ENCODE results near the gene KLF1.
A peak's percentile ranks its signal among the peaks of the same experiment; 100 is the strongest.
"Not testable (repeated sequence)": the region's sequence is repeated elsewhere in the genome, so short reads cannot be mapped to it uniquely, and the experiment has no call there.

KLF1 gene

GRCh38 chr19:12866416-12867119 is 20.4 kb downstream of the KLF1 start:
- no peak for DNase-seq

DNA sequence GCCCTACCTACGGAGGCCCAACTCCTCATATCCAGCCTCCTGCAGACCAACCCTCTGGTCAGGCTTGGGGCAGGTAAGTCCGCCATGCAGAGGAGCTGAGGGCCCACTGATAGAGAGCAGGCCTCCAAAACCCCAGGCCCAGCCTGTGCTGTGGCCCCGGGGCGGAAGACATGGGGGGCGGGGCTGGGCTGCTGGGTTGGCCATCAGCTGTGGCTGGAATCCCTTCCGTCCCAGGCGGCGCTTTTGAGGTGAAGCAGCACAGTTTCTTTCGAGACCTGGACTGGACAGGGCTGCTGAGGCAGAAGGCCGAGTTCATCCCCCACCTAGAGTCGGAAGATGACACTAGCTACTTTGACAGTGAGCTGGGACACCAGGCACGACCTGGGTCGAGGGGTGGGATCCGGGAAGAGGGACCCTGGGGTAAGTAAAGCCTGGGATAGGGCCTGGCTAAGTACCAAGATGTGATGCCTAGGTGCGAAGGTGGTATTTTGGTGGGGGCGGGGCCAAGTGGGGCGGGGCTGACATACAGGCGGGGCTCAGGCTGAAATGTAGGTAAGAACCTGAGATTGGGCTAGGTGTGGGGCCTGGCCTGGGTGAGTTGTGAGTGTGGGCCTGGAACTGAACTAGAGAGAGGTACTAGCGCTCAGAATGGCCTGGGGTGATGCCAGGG is 21.1 kb downstream of the KLF1 start:
- DNase-seq, result no peak

DNA sequence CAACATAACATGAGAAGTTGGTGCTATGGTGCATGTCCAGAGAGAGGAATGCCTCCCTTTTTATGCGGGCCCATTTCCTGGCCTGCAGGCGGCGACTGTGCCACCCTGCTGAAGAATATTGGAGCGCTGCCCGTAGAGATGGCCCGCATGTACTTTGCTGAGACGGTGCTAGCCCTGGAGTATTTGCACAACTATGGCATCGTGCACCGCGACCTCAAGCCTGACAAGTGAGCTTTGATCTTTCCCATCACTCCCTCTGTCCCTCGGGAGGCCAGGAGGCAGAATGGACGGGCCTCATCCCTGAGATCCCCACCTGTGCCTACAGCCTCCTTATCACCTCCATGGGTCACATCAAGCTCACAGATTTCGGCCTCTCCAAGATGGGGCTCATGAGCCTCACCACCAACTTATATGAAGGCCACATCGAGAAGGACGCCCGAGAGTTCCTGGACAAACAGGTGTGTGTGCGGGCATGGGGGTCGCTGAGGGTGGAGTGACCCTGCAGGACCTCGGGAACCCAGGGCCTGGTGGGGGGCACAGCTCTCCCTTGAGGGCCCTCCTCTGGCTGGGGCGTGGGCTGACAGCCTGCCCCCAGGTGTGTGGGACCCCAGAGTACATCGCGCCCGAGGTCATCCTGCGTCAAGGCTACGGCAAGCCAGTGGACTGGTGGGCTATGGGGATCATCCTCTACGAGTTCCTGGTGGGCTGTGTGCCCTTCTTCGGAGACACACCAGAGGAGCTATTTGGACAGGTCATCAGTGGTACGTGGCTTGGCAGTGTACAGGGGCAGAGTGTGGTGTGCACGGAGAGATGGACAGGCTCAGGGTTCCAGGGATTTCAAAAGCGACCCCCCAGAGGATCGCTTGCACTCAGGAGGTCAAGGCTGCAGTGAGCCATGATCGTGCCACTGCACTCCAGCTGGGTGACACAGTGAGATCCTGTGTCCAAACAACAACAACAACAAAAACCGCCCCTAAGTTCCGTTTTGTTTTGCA is 22.0 kb downstream of the KLF1 start:
- DNase-seq, result no peak

- DNase-seq, result no peak
Measured at GRCh38 chr19:12864143-12864542, 22.9 kb downstream of the KLF1 start.

DNA sequence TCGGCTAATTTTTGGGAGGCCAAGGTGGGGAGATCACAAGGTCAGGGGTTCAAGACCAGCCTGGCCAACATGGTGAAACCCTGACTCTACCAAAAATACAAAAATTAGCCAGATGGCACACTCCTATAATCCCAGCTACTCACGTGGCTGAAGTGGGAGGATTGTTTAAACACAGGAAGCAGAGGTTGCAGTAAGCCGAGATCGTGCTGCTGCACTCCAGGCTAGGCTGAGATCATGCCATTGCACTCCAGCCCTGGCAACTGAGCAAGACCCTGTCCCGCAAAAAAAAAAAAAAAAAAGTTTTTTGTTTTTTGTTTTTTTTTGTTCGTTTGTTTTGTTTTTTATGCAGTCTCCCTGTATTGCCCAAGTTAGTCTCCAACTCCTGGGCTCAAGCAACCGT is 27.5 kb downstream of the KLF1 start:
- DNase-seq, result no peak

DNA sequence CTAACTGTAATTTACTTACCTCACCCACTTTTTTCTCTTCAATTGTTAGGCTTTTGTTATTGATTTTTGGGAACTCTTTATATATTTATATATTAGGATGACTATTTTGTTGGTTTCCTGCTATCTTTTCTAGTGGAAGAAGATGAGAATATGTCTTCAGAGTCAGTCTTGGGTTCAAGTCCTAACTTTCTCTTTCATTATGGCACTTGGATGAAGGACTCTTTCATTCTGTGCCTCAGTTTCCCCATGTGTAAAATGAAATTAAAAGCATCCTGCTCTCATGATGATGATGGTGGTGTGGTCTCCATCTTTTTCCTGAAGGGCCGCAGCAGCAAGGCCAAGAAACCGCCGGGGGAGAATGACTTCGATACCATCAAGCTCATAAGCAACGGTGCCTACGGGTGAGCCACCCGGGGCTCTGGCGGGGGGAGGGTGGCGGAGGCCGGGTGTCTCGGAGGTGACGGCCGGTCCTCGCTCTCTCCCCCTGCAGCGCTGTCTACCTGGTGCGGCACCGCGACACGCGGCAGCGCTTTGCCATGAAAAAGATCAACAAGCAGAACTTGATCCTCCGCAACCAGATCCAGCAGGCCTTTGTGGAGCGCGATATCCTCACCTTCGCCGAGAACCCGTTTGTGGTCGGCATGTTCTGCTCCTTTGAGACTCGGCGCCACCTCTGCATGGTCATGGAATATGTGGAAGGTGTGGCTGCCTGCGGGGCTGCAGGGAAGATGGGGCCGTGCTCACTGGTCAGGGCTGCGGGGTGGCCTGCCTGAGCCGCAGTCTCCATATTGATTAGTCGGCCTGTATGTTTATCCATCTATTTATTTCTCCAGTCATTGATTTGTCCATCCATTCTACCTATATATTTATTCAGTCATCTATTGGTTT is 28.7 kb downstream of the KLF1 start:
- DNase-seq, result no peak

DNA sequence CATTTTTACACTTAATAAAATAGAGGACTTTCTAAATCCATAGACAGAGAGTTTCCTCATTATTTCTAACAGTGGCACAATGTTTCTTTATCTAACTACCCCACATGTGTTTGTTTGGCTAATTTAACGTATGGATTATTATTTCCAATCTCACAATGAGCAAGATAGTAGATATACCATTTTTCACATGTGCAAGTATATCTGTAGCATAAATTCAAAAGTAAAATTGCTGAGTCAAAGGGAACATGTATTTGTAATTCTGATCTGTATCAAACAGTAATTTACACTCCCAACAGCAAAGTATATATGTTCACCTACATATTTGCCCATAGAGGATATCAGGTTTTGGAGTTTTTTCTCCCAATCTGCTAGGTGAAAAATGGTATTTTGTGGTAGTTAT is 30.3 kb downstream of the KLF1 start:
- no peak for DNase-seq

DNA sequence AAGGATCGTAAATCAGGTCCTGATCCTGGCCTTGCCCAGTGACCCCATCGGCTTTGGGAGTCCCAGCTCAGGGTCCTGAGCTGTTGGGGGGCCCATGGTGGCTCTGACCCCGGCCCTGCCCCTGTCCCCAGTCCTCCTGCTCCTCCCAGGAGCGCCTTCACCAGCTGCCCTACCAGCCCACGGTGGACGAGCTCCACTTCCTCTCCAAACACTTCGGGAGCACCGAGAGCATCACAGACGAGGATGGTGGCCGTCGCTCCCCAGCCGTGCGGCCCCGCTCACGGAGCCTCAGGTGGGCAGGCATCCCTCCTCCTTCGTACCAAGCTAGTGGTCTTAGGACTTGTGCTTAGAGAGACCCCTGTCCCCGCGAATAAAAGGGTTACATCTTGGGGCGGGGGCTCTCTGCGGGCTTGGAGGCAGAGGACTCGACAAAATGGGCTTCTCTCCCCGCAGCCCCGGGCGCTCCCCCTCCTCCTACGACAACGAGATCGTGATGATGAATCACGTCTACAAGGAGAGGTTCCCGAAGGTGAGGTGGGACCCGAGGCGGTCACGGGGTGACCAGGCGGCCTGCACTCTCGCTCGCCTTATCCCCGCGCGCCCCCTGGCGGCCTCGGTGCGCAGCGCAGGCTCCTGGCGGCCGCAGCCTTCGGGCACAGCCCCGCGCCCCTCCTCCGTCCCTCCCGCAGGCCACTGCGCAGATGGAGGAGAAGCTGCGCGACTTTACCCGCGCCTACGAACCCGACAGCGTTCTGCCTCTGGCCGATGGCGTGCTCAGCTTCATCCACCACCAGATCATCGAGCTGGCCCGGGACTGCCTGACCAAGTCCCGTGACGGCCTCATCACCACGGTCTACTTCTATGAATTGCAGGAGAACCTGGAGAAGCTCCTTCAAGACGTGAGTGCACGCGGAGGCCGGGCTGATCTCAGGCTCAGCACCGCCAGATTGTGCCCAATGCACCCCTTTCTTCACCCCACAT is 39.6 kb downstream of the KLF1 start:
- DNase-seq, result peak; percentile 31

DNA sequence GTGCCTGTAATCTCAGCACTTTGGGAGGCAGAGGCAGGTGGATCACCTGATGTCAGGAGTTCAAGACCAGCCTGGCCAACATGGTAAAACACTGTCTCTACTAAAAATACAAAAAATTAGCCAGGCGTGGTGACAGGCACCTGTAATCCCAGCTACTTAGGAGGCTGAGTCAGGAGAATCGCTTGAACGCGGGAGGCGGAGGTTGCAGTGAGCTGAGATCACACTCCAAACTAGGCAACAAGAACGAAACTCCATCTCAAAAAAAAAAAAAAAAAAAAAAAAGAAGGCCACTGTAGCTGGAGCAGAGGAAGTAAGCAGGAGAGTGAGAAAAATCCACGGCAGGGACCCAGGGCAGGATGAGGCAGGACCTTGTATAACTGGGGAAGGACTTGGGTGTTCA is 40.4 kb downstream of the KLF1 start:
- DNase-seq, result not testable (repeated sequence)

GRCh38 chr19:12843999-12844732 is 42.8 kb downstream of the KLF1 start:
- no peak for DNase-seq

DNA sequence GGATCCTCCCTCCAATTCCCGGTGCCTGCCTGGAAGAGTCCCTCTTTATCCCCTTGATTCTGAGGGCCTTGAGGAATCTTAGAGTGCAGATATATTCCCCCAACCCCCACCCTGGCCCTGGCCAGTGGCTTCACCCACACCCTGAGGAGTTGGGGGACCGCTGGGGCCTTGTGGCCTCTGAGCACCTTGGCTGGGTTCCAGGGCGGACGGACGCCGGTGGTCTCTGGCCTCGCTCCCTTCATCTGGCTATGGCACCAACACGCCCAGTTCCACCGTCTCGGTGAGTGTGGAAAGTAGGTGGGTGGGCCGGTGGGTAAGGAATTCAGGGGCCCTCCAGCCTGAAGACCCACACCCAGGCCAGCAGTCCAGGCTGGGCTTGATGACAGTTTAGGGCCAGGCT is 43.7 kb downstream of the KLF1 start:
- no peak for DNase-seq

- no peak for DNase-seq
Measured at GRCh38 chr19:12842511-12842910, 44.5 kb downstream of the KLF1 start.

DNA sequence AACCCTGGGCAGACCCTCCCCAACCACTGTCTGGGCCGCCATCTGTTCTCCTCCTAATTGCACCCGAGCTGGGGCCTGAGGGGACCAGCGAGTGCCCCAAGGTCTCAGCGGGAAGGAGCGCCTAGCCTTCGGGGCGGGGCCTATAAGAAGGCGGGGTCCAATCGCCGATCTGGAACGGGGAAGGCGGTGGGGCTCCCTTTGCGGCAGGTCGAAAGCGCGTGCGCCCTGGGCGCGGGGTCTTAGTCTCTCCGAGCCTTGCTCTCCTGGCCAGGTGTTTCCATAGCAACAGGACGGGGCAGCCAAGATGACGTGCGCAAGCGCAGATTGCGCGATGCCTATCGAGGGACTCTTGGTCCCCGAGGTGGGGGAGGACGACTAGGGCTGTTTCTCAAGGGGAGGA is 45.9 kb downstream of the KLF1 start:
- DNase-seq, result no peak

DNA sequence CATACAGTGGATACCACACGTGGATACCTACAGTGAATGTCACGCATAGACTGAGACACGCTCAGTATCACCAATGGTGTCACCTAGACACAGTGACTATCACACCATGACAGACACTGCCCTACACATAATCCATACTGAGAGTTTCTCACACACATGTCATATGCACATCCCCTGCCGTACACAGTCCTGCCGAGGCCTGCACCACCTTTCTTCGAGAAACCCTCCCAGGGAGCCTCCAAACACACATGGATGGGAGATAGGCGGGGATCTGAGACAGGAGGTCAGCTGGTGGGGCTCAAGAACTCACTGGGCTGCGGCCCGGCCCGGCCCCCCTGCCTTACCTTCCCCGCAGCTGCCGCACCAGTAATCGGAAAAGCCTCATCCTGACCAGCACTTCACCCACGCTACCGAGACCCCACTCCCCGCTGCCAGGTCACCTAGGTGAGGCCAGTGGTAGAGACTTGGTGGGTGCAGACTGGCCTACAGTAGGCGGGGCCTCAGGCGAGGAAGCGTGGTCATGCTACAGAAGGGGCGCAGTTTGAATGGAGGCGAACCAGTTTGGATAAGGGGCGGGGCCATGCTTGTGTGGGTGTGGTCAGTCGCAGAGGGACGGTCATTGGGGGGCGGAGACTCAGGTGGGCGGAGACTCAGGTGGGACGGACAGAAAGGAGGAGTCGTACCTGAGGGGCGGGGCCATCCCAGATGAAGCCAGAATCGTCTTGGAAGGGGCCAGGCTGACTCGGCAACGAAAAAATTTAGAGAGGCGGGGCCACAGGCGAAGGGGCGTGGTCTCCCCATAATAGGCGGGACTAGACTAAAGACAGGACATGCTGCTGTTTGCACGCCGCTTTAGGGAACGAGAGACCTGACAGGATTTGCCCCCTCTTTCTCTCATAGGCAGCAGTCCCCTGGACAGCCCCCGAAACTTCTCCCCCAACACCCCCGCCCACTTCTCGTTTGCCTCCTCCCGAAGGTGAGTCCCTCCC is 46.6 kb downstream of the KLF1 start:
- DNase-seq, result no peak

- no peak for DNase-seq
Measured at GRCh38 chr19:12838886-12839756, 47.9 kb downstream of the KLF1 start.

- DNase-seq, result peak; percentile 32
Measured at GRCh38 chr19:12838182-12838885, 48.7 kb downstream of the KLF1 start, which contains the start of gene MAST1. TSS of gene MAST1 (plus strand) at chr19:12838515. CDS start at chr19:12838573, 58 bp downstream.

DNA sequence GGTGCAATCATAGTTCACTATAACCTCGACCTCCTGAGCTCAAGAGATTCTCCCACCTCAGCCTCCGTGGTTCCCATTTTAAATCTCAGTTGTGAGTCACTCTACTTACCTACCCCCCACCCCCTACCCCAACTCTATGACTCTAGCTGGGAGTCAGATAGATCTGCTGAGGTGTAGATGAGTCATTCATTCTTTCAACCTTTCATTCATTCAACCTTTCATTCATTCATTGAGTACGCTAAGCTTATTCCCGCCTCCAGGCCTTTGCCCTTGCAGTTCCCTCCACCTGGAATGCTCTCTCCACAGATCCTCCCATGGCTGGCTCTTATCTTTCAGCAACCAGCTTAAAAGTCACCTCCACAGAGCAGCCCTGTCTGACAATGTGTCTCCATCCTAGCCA is 49.8 kb downstream of the KLF1 start:
- DNase-seq, result no peak

- DNase-seq, result no peak
Measured at GRCh38 chr19:12836529-12836863, 50.5 kb downstream of the KLF1 start.

Measured in NCI-H1694 (cell line).